PC-3 (cell line): ENCODE data around the gene TREM1.

Experiments used
- EZH2 ChIP-seq: fragments of 300-600 bp; sonication (generic); IDR thresholded peaks from one replicate; pipeline ENCODE4 v1.6.1; 2017; ENCODE audit warnings: antibody characterized with exemption, mild to moderate bottlenecking, low read length; ENCODE audit not compliant: unreplicated experiment
- TF ChIP-seq, protein P1 (sequence below): fragments of 300-600 bp; sonication (generic); conservative IDR thresholded peaks from 2 replicates; pipeline ENCODE4 v1.5.1; 2017; ENCODE audit warnings: antibody characterized with exemption, low read depth, mild to moderate bottlenecking, low read length

GRCh38 chr6:41252401-41253169, 33.9 kb downstream of the TREM1 start:
- TF ChIP-seq, protein P1, sequence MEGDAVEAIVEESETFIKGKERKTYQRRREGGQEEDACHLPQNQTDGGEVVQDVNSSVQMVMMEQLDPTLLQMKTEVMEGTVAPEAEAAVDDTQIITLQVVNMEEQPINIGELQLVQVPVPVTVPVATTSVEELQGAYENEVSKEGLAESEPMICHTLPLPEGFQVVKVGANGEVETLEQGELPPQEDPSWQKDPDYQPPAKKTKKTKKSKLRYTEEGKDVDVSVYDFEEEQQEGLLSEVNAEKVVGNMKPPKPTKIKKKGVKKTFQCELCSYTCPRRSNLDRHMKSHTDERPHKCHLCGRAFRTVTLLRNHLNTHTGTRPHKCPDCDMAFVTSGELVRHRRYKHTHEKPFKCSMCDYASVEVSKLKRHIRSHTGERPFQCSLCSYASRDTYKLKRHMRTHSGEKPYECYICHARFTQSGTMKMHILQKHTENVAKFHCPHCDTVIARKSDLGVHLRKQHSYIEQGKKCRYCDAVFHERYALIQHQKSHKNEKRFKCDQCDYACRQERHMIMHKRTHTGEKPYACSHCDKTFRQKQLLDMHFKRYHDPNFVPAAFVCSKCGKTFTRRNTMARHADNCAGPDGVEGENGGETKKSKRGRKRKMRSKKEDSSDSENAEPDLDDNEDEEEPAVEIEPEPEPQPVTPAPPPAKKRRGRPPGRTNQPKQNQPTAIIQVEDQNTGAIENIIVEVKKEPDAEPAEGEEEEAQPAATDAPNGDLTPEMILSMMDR = no peak
- TF ChIP-seq EZH2 = no peak
